ENCODE measurements around the gene PFKFB4. TPM values are rescaled to one million over a fixed set of nuclear protein-coding genes. Genes with fewer than 3 reads are reported as not detected.

PFKFB4 gene
- total RNA-seq (2022; extraction: Qiagen RNA extraction): 10.6 to 13.9 TPM (median 12.6 TPM) in 5 replicates

GRCh38 chr3:48556796-48557626 is at the start of gene PFKFB4:
TSS of gene PFKFB4 (minus strand) at chr3:48556803. CDS start at chr3:48556777, 26 bp downstream.

GRCh38 chr3:48595075-48595525 is 38.5 kb upstream of the PFKFB4 start, which contains the start of gene COL7A1:
TSS of gene COL7A1 (minus strand) at chr3:48595329. CDS start at chr3:48595159, 170 bp downstream.

GRCh38 chr3:48563382-48563918 is 6.8 kb upstream of the PFKFB4 start, which contains the start of gene UCN2:
TSS of gene UCN2 (minus strand) at chr3:48563781. CDS start at chr3:48563124, 657 bp downstream.

GRCh38 chr3:48504051-48504946 is 52.3 kb downstream of the PFKFB4 start, which contains the start of gene SHISA5:
TSS of gene SHISA5 (minus strand) at chr3:48504174. CDS start at chr3:48504094, 80 bp downstream.

Other genes with a start within 250 kb of the PFKFB4 start
- gene SPINK8, start 223.1 kb downstream of the PFKFB4 start, total RNA-seq (2022; extraction: Qiagen RNA extraction): not detected in 5 replicates
- gene FBXW12, start 184.6 kb downstream of the PFKFB4 start, total RNA-seq (2022; extraction: Qiagen RNA extraction): not detected in 5 replicates
- 15.3 to 19.1 TPM (median 16.0 TPM) in 5 replicates for gene PLXNB1, start 126.7 kb downstream of the PFKFB4 start, total RNA-seq (2022; extraction: Qiagen RNA extraction)
- gene CCDC51, start 116.7 kb downstream of the PFKFB4 start, total RNA-seq (2022; extraction: Qiagen RNA extraction): 24.4 to 29.5 TPM (median 27.7 TPM) in 5 replicates
- gene TMA7, start 116.5 kb downstream of the PFKFB4 start, total RNA-seq (2022; extraction: Qiagen RNA extraction): 258 to 318 TPM (median 277 TPM) in 5 replicates
- 8.6 to 10.4 TPM (median 9.2 TPM) in 5 replicates for gene ATRIP, start 110.1 kb downstream of the PFKFB4 start, total RNA-seq (2022; extraction: Qiagen RNA extraction)
- gene SHISA5, start 52.6 kb downstream of the PFKFB4 start, total RNA-seq (2022; extraction: Qiagen RNA extraction): 104 to 131 TPM (median 126 TPM) in 5 replicates
- gene UCN2, start 7.0 kb upstream of the PFKFB4 start, total RNA-seq (2022; extraction: Qiagen RNA extraction): 6.8 to 8.3 TPM (median 7.9 TPM) in 5 replicates
- 130 to 168 TPM (median 149 TPM) in 5 replicates for gene COL7A1, start 38.5 kb upstream of the PFKFB4 start, total RNA-seq (2022; extraction: Qiagen RNA extraction)
- 167 to 233 TPM (median 172 TPM) in 5 replicates for gene UQCRC1, start 52.8 kb upstream of the PFKFB4 start, total RNA-seq (2022; extraction: Qiagen RNA extraction)
- gene TMEM89, start 65.0 kb upstream of the PFKFB4 start, total RNA-seq (2022; extraction: Qiagen RNA extraction): 0.21 to 0.23 TPM in 2 of 5 replicates, not detected in the others
- gene SLC26A6, start 78.7 kb upstream of the PFKFB4 start, total RNA-seq (2022; extraction: Qiagen RNA extraction): 14.6 to 16.8 TPM (median 15.2 TPM) in 5 replicates
- gene CELSR3, start 106.1 kb upstream of the PFKFB4 start, total RNA-seq (2022; extraction: Qiagen RNA extraction): 3.7 to 4.5 TPM (median 4.3 TPM) in 5 replicates
- 8.0 to 11.4 TPM (median 9.5 TPM) in 5 replicates for gene NCKIPSD, start 129.1 kb upstream of the PFKFB4 start, total RNA-seq (2022; extraction: Qiagen RNA extraction)
- 48.8 to 54.4 TPM (median 52.6 TPM) in 5 replicates for gene IP6K2, start 160.4 kb upstream of the PFKFB4 start, total RNA-seq (2022; extraction: Qiagen RNA extraction)

Data from A549 treated with Hydrocortisone at 1 μM for 4 hours (cell line).